ENCODE data around the gene HSBP1L1.

GRCh38 chr18:79989195-79989497, 24.7 kb downstream of the HSBP1L1 start:
- TF ChIP-seq CTCF (conservative IDR thresholded peaks at IDR 0.05; ENCODE audit: low read depth in 2 of 2) = no peak
- no peak for TF ChIP-seq CREB1 (CRISPR knock-in tag; IDR thresholded peaks at IDR 0.05; ENCODE audit: low read depth)

All from GM23338 (cell line).